Lung (tissue), 12 donors: ENCODE measurements around the gene FAM222B. TPM values are rescaled to one million over a fixed set of nuclear protein-coding genes. Genes with fewer than 3 reads are reported as not detected.

Experiments used
- ATAC-seq: fragments of 200-7000 bp; cut with Tn5 transposase; one replicate; pipeline ENCODE4 v1.9.1; 2020; ENCODE audit warnings: moderate number of reproducible peaks; ENCODE audit not compliant: insufficient read depth, low FRiP score
- DNase-seq, 3 donors: peaks; one replicate each; pipeline ENCODE4 v3.0.0-alpha.2; 2013 to 2017
- H3K27ac ChIP-seq, 2 donors: one replicate each; pipeline ENCODE4 v1.5.1; 2013; ENCODE audit warnings: mild to moderate bottlenecking in 2 of 2, moderate library complexity in 2 of 2, control low read depth in 1 of 2, inconsistent platforms in 1 of 2, low read depth in 1 of 2, low read length in 1 of 2
- H3K27me3 ChIP-seq, 3 donors: one replicate each; pipeline ENCODE4 v1.5.1; 2013; ENCODE audit warnings: low read length in 2 of 3; ENCODE audit not compliant: control insufficient read depth in 3 of 3, insufficient read depth in 3 of 3
- H3K36me3 ChIP-seq, 4 donors: one replicate each; pipeline ENCODE4 v1.5.1; 2013; ENCODE audit warnings: low read length in 4 of 4, mild to moderate bottlenecking in 1 of 4, moderate library complexity in 1 of 4; ENCODE audit not compliant: control insufficient read depth in 4 of 4, insufficient read depth in 4 of 4
- H3K4me1 ChIP-seq, 5 donors: one replicate each; pipeline ENCODE4 v1.5.1; 2013; ENCODE audit warnings: low read length in 5 of 5, mild to moderate bottlenecking in 2 of 5, moderate library complexity in 1 of 5; ENCODE audit not compliant: control insufficient read depth in 5 of 5, insufficient read depth in 5 of 5
- H3K4me3 ChIP-seq: one replicate; pipeline ENCODE4 v1.5.1; 2013; ENCODE audit warnings: mild to moderate bottlenecking, control low read depth, moderate library complexity
- H3K9ac ChIP-seq, 2 donors: one replicate each; pipeline ENCODE4 v1.5.1; 2013; ENCODE audit warnings: low read length in 2 of 2, control low read depth in 1 of 2; ENCODE audit not compliant: insufficient read depth in 1 of 2
- H3K9me3 ChIP-seq, 4 donors: one replicate each; pipeline ENCODE4 v1.5.1; 2013; ENCODE audit warnings: low read length in 3 of 4, mild to moderate bottlenecking in 1 of 4, moderate library complexity in 1 of 4; ENCODE audit not compliant: control insufficient read depth in 4 of 4, insufficient read depth in 3 of 4
- CTCF ChIP-seq: IDR thresholded peaks from 2 replicates; pipeline ENCODE4 v1.5.1; 2012; ENCODE audit warnings: mild to moderate bottlenecking; ENCODE audit errors: control extremely low read depth, extremely low read depth
- WGBS, 2 donors: extraction: QIAGEN DNeasy Blood & Tissue Kit; methylation state at CpG; one replicate each; pipeline ENCODE4 v1.1.7; 2013; 5-methylcytosine and 5-hydroxymethylcytosine counted together
- polyA plus RNA-seq, 2 donors: library from polyadenylated mRNA; stranded (reverse); fragments of 200-250 nt; gene quantifications; one replicate each; pipeline ENCODE4 v1.2.1, GENCODE V29; 2013
- total RNA-seq, 2 donors: library from RNA; depleted of rRNA in 1 of 2; stranded (reverse); fragments of >200 nt in 1 of 2; gene quantifications; one replicate each; pipeline ENCODE4 v1.2.1, GENCODE V29; 2014 to 2021
- donor health status: control.
- donor health status: control.
- donor health status: Bipolar disorder and iron deficiency.
- donor health status: healthy.
- donor health status: DM: yes; HTN: yes; CAD: no.

The FAM222B gene
- total and polyA plus RNA-seq, 4 donors = 8.3 to 17.7 (median 9.2) TPM

- H3K36me3 ChIP-seq = no peaks in the 10 kb centered on the region
- WGBS, 2 donors = 96 to 100% methylated on average over 1 of the region's 1 CpG
- ATAC-seq (no peak), DNase-seq (no peak)
- no peaks in the 10 kb centered on the region for H3K9me3 ChIP-seq
- TF ChIP-seq CTCF = no peak
- no peaks in the 10 kb centered on the region for H3K27me3 ChIP-seq
- no peak overlapping the region for H3K4me3 ChIP-seq
- H3K27ac ChIP-seq = no peak overlapping the region
- peaks cover 0 to 2% (median 0%) of the 10 kb centered on the region in 5 donors for H3K4me1 ChIP-seq
- H3K9ac ChIP-seq = no peak overlapping the region
Measured at GRCh38 chr17:28834420-28834819, 8.2 kb downstream of the FAM222B start.

DNA sequence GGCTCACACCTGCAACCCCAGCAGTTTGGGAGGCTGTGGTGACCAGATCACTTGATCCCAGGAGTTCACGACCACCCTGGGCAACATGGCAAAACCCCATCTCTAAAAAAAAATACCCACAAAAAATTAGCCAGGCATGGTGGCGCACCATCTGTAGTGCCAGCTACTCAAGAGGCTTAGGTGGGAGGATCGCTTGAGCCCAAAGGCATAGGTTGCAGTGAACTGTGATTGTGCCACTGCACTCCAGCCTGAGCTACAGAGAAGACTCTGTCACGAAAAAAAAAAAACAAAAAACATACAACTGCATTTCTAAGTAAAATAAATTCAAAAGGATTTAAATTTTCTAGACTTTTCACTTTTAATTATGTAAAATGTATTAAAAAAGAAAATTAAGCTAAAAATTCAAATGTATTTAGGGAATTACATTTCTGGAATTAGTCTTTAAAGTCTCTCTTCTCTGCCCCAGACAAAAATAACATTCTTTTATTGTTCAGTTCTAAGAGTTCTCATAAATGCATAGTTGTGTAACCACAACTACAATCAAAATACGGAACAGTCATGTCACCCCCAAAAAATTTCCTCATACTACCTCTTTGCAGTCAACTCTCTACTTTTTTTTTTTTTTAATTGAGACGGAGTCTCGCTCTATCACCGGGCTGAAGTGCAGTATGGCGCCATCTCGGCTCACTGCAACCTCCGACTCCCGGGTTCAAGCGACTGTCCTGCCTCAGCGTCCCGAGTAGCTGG is 14.1 kb downstream of the FAM222B start:
- no peak for TF ChIP-seq CTCF
- H3K4me1 ChIP-seq = no peaks in the 10 kb centered on the region
- ATAC-seq (no peak), DNase-seq (no peak)
- H3K4me3 ChIP-seq = no peak overlapping the region
- H3K36me3 ChIP-seq = no peaks in the 10 kb centered on the region
- no peaks in the 10 kb centered on the region for H3K9me3 ChIP-seq
- no peak overlapping the region for H3K27ac ChIP-seq
- H3K9ac ChIP-seq = no peak overlapping the region
- H3K27me3 ChIP-seq = no peaks in the 10 kb centered on the region
- WGBS, 2 donors = 77 to 90% methylated on average over 15 of the region's 15 CpGs

DNA sequence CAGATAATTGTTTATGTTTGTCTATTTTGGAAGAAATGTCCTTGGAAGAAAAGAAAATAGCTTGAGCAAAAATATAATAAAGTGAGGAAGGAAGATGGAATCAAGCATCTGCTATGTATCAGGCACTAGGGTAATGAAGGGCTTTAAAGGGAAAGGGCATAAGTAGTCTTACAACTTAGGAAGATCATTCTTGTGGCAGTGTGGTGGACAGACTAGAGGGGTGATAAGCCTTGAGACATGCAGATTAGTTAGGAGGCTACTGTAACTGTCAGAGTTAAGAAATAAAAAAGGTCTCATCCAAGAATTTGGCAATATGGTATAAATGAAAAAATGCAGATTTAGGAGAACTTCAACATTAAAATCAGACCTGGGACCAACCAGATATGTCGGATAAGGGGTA is 14.9 kb downstream of the FAM222B start:
- WGBS, 2 donors = 89 to 100% methylated on average over 1 of the region's 1 CpG
- no peaks in the 10 kb centered on the region for H3K9me3 ChIP-seq
- DNase-seq (no peak), ATAC-seq (no peak)
- no peak overlapping the region for H3K4me3 ChIP-seq
- no peak overlapping the region for H3K9ac ChIP-seq
- no peak overlapping the region for H3K27ac ChIP-seq
- no peaks in the 10 kb centered on the region for H3K36me3 ChIP-seq
- TF ChIP-seq CTCF = no peak
- no peaks in the 10 kb centered on the region for H3K4me1 ChIP-seq
- H3K27me3 ChIP-seq = no peaks in the 10 kb centered on the region

- no peak for TF ChIP-seq CTCF
Measured at GRCh38 chr17:28819582-28819981, 23.0 kb downstream of the FAM222B start.

More at GRCh38 chr17:28819582-28819981, 23.0 kb downstream of the FAM222B start:
- no peaks in the 10 kb centered on the region for H3K27me3 ChIP-seq
- H3K9me3 ChIP-seq = no peaks in the 10 kb centered on the region
- H3K27ac ChIP-seq = no peak overlapping the region
- H3K9ac ChIP-seq = no peak overlapping the region
- no peaks in the 10 kb centered on the region for H3K4me1 ChIP-seq
- 45 to 60% methylated on average over 1 of the region's 1 CpG for WGBS, 2 donors
- no peaks in the 10 kb centered on the region for H3K36me3 ChIP-seq
- ATAC-seq (no peak), DNase-seq (peak in 1 of 3 donors; percentile 16)
- no peak overlapping the region for H3K4me3 ChIP-seq
